Gastrocnemius medialis (tissue), 4 donors: ENCODE measurements around the gene COBLL1.

Experiments
- CTCF ChIP-seq, 5 experiments: fragments of 450-650 bp in 3 of 5; fragments of 200-600 bp in 2 of 5; sonication (generic) in 2 of 5; IDR thresholded peaks in 4 of 5; conservative IDR thresholded peaks in 1 of 5; 1 replicate in 4 of 5; 2 replicates in 1 of 5; pipeline ENCODE4 v1.5.1; 2016 to 2019; ENCODE audit warnings: antibody characterized with exemption in 5 of 5, mild to moderate bottlenecking in 3 of 5, moderate library complexity in 3 of 5
- POLR2A ChIP-seq, 2 donors: fragments of 450-650 bp; IDR thresholded peaks; one replicate each; pipeline ENCODE4 v1.6.1; 2017; ENCODE audit warnings: antibody characterized with exemption in 2 of 2, mild to moderate bottlenecking in 2 of 2, moderate library complexity in 2 of 2

- no peak for TF ChIP-seq CTCF (IDR thresholded peaks at IDR 0.05 in 4 of 5, conservative IDR thresholded peaks at IDR 0.05 in 1 of 5)
- TF ChIP-seq POLR2A (IDR thresholded peaks at IDR 0.05) = no peak
Measured at GRCh38 chr2:164821338-164821737, 20.3 kb downstream of the COBLL1 start.
